GM19099 (cell line): Measurements from ENCODE around the gene RYR1.

Experiments used
- POLR2A ChIP-seq: IDR thresholded peaks from 3 replicates; pipeline ENCODE4 v1.6.1; 2011; ENCODE audit warnings: low read depth; ENCODE audit not compliant: insufficient read length; ENCODE audit errors: extremely low read depth

Gene RYR1

GRCh38 chr19:38463365-38463764, 29.9 kb downstream of the RYR1 start:
- no peak for TF ChIP-seq POLR2A

GRCh38 chr19:38464421-38465082, 31.1 kb downstream of the RYR1 start:
- TF ChIP-seq POLR2A, result no peak

GRCh38 chr19:38466050-38466449, 32.6 kb downstream of the RYR1 start:
- TF ChIP-seq POLR2A, result no peak

- no peak for TF ChIP-seq POLR2A
Measured at GRCh38 chr19:38467541-38468525, 34.3 kb downstream of the RYR1 start.

GRCh38 chr19:38469151-38469550, 35.7 kb downstream of the RYR1 start:
- no peak for TF ChIP-seq POLR2A

GRCh38 chr19:38470788-38471480, 37.4 kb downstream of the RYR1 start:
- TF ChIP-seq POLR2A, result no peak

- TF ChIP-seq POLR2A, result no peak
Measured at GRCh38 chr19:38473201-38473600, 39.7 kb downstream of the RYR1 start.

- no peak for TF ChIP-seq POLR2A
Measured at GRCh38 chr19:38475176-38475575, 41.7 kb downstream of the RYR1 start.

GRCh38 chr19:38478273-38478971, 44.9 kb downstream of the RYR1 start:
- no peak for TF ChIP-seq POLR2A

GRCh38 chr19:38482496-38482895, 49.0 kb downstream of the RYR1 start:
- no peak for TF ChIP-seq POLR2A

GRCh38 chr19:38483016-38483630, 49.6 kb downstream of the RYR1 start:
- no peak for TF ChIP-seq POLR2A

GRCh38 chr19:38484747-38485146, 51.3 kb downstream of the RYR1 start:
- TF ChIP-seq POLR2A, result no peak

- TF ChIP-seq POLR2A, result no peak
Measured at GRCh38 chr19:38485541-38486285, 52.2 kb downstream of the RYR1 start.
